ENCODE results near the gene SLAMF8. TPM values are rescaled to one million over a fixed set of nuclear protein-coding genes. Genes with fewer than 3 reads are reported as not detected.

The SLAMF8 gene
- total and polyA plus RNA-seq, 7 donors, result 2.4 to 16.2 (median 4.8) TPM

DNA sequence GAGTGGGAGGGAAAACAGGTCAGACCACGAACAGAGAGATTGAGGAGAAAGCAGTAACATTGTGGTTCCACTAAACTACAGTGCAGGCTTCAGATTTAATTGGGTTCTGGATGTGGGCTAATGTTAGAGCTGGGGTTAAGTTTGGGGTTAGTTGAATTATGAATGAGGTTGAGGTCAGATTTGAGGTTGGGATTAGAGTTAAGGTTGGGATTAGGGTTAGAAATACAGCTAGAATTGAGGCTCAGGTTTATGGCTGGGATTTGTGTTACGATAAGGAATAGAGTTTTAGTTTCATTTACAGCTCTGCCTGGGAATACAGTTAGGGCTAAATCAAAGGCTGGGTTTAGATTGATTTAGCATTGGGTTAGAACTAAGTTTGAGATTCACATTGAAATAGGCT is 37.6 kb downstream of the SLAMF8 start:
- 59 to 79% methylated on average over 2 of the region's 2 CpGs for WGBS, 2 donors
- H3K27me3 ChIP-seq, result no peaks in the 10 kb centered on the region
- no peaks in the 10 kb centered on the region for H3K9me3 ChIP-seq
- intact Hi-C loops (cut with DNase I), result no loop called here
- no peak for DNase-seq
- no peak overlapping the region for H3K4me3 ChIP-seq
- no peaks in the 10 kb centered on the region for H3K36me3 ChIP-seq
- peaks cover 0 to 14% (median 10%) of the 10 kb centered on the region in 4 donors for H3K4me1 ChIP-seq
- TF ChIP-seq POLR2A (IDR thresholded peaks at IDR 0.05) (no peak), POLR2AphosphoS5 (IDR thresholded peaks at IDR 0.05) (no peak), EP300 (IDR thresholded peaks at IDR 0.05) (no peak), CTCF (IDR thresholded peaks at IDR 0.05) (no peak)
- H3K27ac ChIP-seq, result no peak overlapping the region

- intact Hi-C loops (cut with DNase I), result no loop called here
- H3K27me3 ChIP-seq, result peaks cover 0 to 14% (median 0%) of the 10 kb centered on the region in 3 donors
- H3K4me3 ChIP-seq, result no peak overlapping the region
- TF ChIP-seq POLR2AphosphoS5 (IDR thresholded peaks at IDR 0.05) (no peak), POLR2A (IDR thresholded peaks at IDR 0.05) (no peak), CTCF (IDR thresholded peaks at IDR 0.05) (no peak), EP300 (IDR thresholded peaks at IDR 0.05) (no peak)
- no peak overlapping the region for H3K27ac ChIP-seq
- no peak for DNase-seq
- peaks cover 0 to 14% (median 10%) of the 10 kb centered on the region in 4 donors for H3K4me1 ChIP-seq
- WGBS, 2 donors, result 83 to 88% methylated on average over 1 of the region's 1 CpG
- H3K9me3 ChIP-seq, result no peaks in the 10 kb centered on the region
- no peaks in the 10 kb centered on the region for H3K36me3 ChIP-seq
Measured at GRCh38 chr1:159866066-159866465, 39.4 kb downstream of the SLAMF8 start.

DNA sequence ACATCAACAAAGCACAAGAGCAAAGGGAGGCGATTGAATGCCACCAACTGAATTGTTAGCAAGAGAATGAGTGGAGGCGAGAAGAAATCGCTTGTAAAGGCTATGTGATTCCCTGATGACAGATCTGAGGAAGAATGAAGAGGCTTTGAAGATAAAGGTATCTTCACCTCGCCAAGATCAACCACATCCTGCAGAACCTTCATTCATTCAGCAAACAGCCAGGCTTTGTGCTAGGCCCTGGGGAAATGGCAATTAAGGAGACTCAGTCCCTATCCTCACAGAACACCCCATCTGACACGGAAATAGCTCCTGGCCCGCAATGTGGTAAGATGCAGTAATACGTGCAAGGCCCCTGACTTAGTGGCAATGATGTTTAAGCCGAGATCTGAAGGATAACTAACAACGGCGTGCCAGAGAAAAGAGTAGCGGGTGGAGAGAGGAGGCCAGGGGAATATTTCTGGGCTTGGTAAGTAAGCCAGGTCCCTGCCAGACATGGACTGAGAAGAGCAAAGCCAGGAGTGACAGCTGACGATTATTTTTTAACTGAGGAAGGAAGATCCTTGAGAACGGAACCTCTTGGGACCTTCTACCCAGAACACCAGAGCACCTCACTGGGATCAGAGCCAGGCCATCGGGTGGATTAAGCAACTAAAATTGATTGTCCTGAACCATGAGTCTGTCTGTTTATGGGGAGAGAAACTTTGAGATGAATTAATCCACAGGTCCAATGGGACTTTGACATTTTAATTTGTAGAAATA is 40.4 kb downstream of the SLAMF8 start:
- 58 to 73% methylated on average over 14 of the region's 14 CpGs for WGBS, 2 donors
- Histone ChIP-seq H3K27me3 (peaks cover 0 to 24% (median 0%) of the 10 kb centered on the region in 3 donors), H3K4me3 (no peak overlapping the region), H3K36me3 (no peaks in the 10 kb centered on the region), H3K27ac (peak overlapping the region in 1 of 4 donors; percentile 55), H3K4me1 (peaks cover 0 to 14% (median 10%) of the 10 kb centered on the region in 4 donors), H3K9me3 (no peaks in the 10 kb centered on the region)
- no peak for TF ChIP-seq EP300 (IDR thresholded peaks at IDR 0.05)
- no peak for TF ChIP-seq POLR2A (IDR thresholded peaks at IDR 0.05)
- TF ChIP-seq POLR2AphosphoS5 (IDR thresholded peaks at IDR 0.05), result no peak
- TF ChIP-seq CTCF (IDR thresholded peaks at IDR 0.05), result no peak
- no peak for DNase-seq
- intact Hi-C loops (cut with DNase I), result no loop called here

- TF ChIP-seq POLR2A (IDR thresholded peaks at IDR 0.05) (no peak), CTCF (IDR thresholded peaks at IDR 0.05) (no peak), EP300 (IDR thresholded peaks at IDR 0.05) (no peak), POLR2AphosphoS5 (IDR thresholded peaks at IDR 0.05) (no peak)
- Histone ChIP-seq H3K27ac (peak overlapping the region in 1 of 4 donors; percentile 55), H3K36me3 (no peaks in the 10 kb centered on the region), H3K27me3 (peaks cover 0 to 29% (median 4%) of the 10 kb centered on the region in 3 donors), H3K9me3 (no peaks in the 10 kb centered on the region), H3K4me3 (no peak overlapping the region), H3K4me1 (peaks cover 0 to 14% (median 10%) of the 10 kb centered on the region in 4 donors)
- no peak for DNase-seq
- intact Hi-C loops (cut with DNase I), result no loop called here
- WGBS, 2 donors, result 14 to 53% methylated on average over 9 of the region's 9 CpGs
Measured at GRCh38 chr1:159867664-159868026, 41.0 kb downstream of the SLAMF8 start.

Measured in sigmoid colon (tissue), 7 donors.